HepG2 (cell line): ENCODE measurements around the gene AQP9. TPM values are rescaled to one million over a fixed set of nuclear protein-coding genes. Genes with fewer than 3 reads are reported as not detected.

Source experiments
- ATAC-seq: fragments of 200-7000 bp; cut with Tn5 transposase; 3 replicates; pipeline ENCODE4 v1.9.1; 2020; ENCODE audit warnings: mild to moderate bottlenecking, moderate library complexity
- BruUV-seq: library from RNA; stranded (reverse); fragments of 400-500 nt; replicated peaks from 2 replicates; lab custom pipeline; 2021; lab: Mats Ljungman, UMichigan
- CTCF ChIA-PET: fragments of 300-600 bp; formaldehyde crosslinking; extraction: SDS; loops from one replicate; lab custom pipeline; 2021; ENCODE audit warnings: low total read pairs, inconsistent platforms, low intra/inter-chr PET ratio; lab: Yijun Ruan, JAX
- POLR2A ChIA-PET: fragments of 350-600 bp; sonication (Branson Sonifier 250); formaldehyde crosslinking; loops from one replicate; lab custom pipeline; 2020; ENCODE audit warnings: antibody characterized with exemption, inconsistent platforms; lab: Yijun Ruan, JAX
- DNase-seq: peaks from one replicate; pipeline ENCODE4 v3.0.0-alpha.2; 2015; ENCODE audit warnings: low spot score
- FAIRE-seq: peaks from 3 replicates; lab custom pipeline; 2011; peaks lifted over from hg19 to GRCh38; lab: Jason Lieb, UNC
- H2AFZ ChIP-seq: one replicate; pipeline ENCODE4 v1.6.1; 2011; ENCODE audit warnings: low read length, inconsistent platforms
- H3K27ac ChIP-seq: fragments of 300-600 bp; 3 replicates; pipeline ENCODE4 v1.8.0; 2011; ENCODE audit warnings: mixed run types, mild to moderate bottlenecking, mixed read lengths, low read length, inconsistent platforms; ENCODE audit not compliant: insufficient read depth; ENCODE audit errors: extremely low read length
- H3K27me3 ChIP-seq, 2 experiments: fragments of 200-600 bp in 1 of 2; 2 replicates in 1 of 2; 3 replicates in 1 of 2; pipeline versions ENCODE4 v1.6.0 to v1.8.0; 2011; ENCODE audit warnings: low read length in 2 of 2, mild to moderate bottlenecking in 2 of 2, moderate library complexity in 2 of 2, inconsistent platforms in 1 of 2; ENCODE audit not compliant: insufficient read depth in 2 of 2, control insufficient read depth in 1 of 2
- H3K36me3 ChIP-seq, 2 experiments: fragments of 200-600 bp in 1 of 2; replicated peaks in 1 of 2; 2 replicates in 1 of 2; 3 replicates in 1 of 2; pipeline versions ENCODE4 v1.5.1 to v1.8.0; 2011; ENCODE audit warnings: low read length in 2 of 2, inconsistent platforms in 1 of 2; ENCODE audit not compliant: insufficient read depth in 2 of 2, control insufficient read depth in 1 of 2
- H3K4me1 ChIP-seq: 2 replicates; pipeline ENCODE4 v1.5.1; 2012; ENCODE audit warnings: low read length, inconsistent platforms; ENCODE audit not compliant: insufficient read depth
- H3K4me2 ChIP-seq: 2 replicates; pipeline ENCODE4 v1.6.0; 2011; ENCODE audit warnings: low read depth, low read length, inconsistent platforms
- H3K4me3 ChIP-seq, 3 experiments: fragments of 200-600 bp in 1 of 3; sonication (generic), shearing (Covaris generic) in 1 of 3; replicated peaks in 1 of 3; 2 replicates each; pipeline ENCODE4 v1.5.1; 2011 to 2016; ENCODE audit warnings: low read length in 3 of 3, inconsistent platforms in 2 of 3, low read depth in 2 of 3, mild to moderate bottlenecking in 2 of 3, control low read depth in 1 of 3, mixed read lengths in 1 of 3; ENCODE audit not compliant: insufficient read depth in 1 of 3
- H3K79me2 ChIP-seq: one replicate; pipeline ENCODE4 v1.6.1; 2011; ENCODE audit warnings: low read length, inconsistent platforms; ENCODE audit not compliant: insufficient read depth
- H3K9ac ChIP-seq: 2 replicates; pipeline ENCODE4 v1.6.0; 2011; ENCODE audit warnings: mild to moderate bottlenecking, low read depth, low read length, inconsistent platforms; ENCODE audit not compliant: insufficient read depth
- H3K9me3 ChIP-seq: 2 replicates; pipeline ENCODE4 v1.5.1; 2012; ENCODE audit warnings: mild to moderate bottlenecking, low read length
- H4K20me1 ChIP-seq: 2 replicates; pipeline ENCODE4 v1.6.0; 2011; ENCODE audit warnings: inconsistent platforms, mild to moderate bottlenecking, low read length, moderate library complexity; ENCODE audit not compliant: insufficient read depth
- CREBL2 ChIP-seq: sonication (generic); formaldehyde crosslinking; IDR thresholded peaks from 2 replicates; pipeline ENCODE4 v1.8.1; 2023; ENCODE audit warnings: missing genetic modification reagents, mild to moderate bottlenecking, borderline replicate concordance
- DNMT1 ChIP-seq: sonication (generic); formaldehyde crosslinking; IDR thresholded peaks from 2 replicates; pipeline ENCODE4 v1.5.1; 2020; ENCODE audit warnings: mild to moderate bottlenecking, missing genetic modification reagents
- ELK4 ChIP-seq: sonication (generic); formaldehyde crosslinking; IDR thresholded peaks from 2 replicates; pipeline ENCODE4 v1.9.0; 2021; ENCODE audit warnings: missing genetic modification reagents, borderline replicate concordance
- TEAD2 ChIP-seq: sonication (generic); formaldehyde crosslinking; IDR thresholded peaks from 2 replicates; pipeline ENCODE4 v1.9.0; 2021; ENCODE audit warnings: missing genetic modification reagents
- ZBTB21 ChIP-seq: sonication (generic); formaldehyde crosslinking; IDR thresholded peaks from 2 replicates; pipeline ENCODE4 v1.4.0; 2020; ENCODE audit warnings: missing genetic modification reagents
- ZNF274 ChIP-seq: sonication (generic); formaldehyde crosslinking; IDR thresholded peaks from 2 replicates; pipeline ENCODE4 v1.5.1; 2020; ENCODE audit warnings: mild to moderate bottlenecking, missing genetic modification reagents
- ZNF546 ChIP-seq: sonication (generic); formaldehyde crosslinking; conservative IDR thresholded peaks from 2 replicates; pipeline ENCODE4 v1.8.1; 2023; ENCODE audit warnings: mild to moderate bottlenecking, missing genetic modification reagents
- ZNF639 ChIP-seq: conservative IDR thresholded peaks from 2 replicates; pipeline ENCODE4 v1.6.1; 2018; ENCODE audit warnings: missing genetic modification reagents
- WGBS: methylation state at CpG from one replicate; pipeline ENCODE4 v1.1.6; 2017; ENCODE audit warnings: low lambda C conversion rate; 5-methylcytosine and 5-hydroxymethylcytosine counted together
- in situ Hi-C: cut with HindIII; loops from 2 replicates; pipeline ENCODE4 v1.10.0; 2017; ENCODE audit warnings: low pct_unique_long_range_greater_than_20kb; ENCODE audit not compliant: extremely low pct_ligation_motif_present
- intact Hi-C: fragments of 100-400 bp; cut with micrococcal nuclease; formaldehyde crosslinking; loops from one replicate; pipeline ENCODE4 v1.10.0; 2022; ENCODE audit not compliant: unreplicated experiment
- polyA plus RNA-seq, 8 experiments: library from polyadenylated mRNA; depleted of rRNA in 3 of 8; stranded (reverse) in 7 of 8; unstranded in 1 of 8; fragments of >200 nt; fragmentation: Illumina TruSeq in 4 of 8; extraction: Trizol in 4 of 8; gene quantifications; 2 replicates each; pipeline versions ENCODE4 v1.2.1 to v1.2.3, GENCODE V29; 2011 to 2016; ENCODE audit warnings: low read depth in 4 of 8, missing spikeins in 1 of 8, mixed read lengths in 1 of 8; ENCODE audit not compliant: insufficient read depth in 1 of 8
- total RNA-seq, 5 experiments: library from RNA; depleted of rRNA; stranded (reverse); fragments of >200 nt; fragmentation: Illumina TruSeq; extraction: Trizol; gene quantifications; 2 replicates each; pipeline ENCODE4 v1.2.3, GENCODE V29; 2016; ENCODE audit warnings: low read depth in 1 of 5

The AQP9 gene
- total and polyA plus RNA-seq, 2 of the 13 experiments (the other 11 are each of a cell fraction or from before 2014, with no cell fraction given) = not detected

- Histone ChIP-seq H3K4me2 (no peak overlapping the region), H3K27me3 (no peaks in the 10 kb centered on the region), H3K4me1 (no peaks in the 10 kb centered on the region), H4K20me1 (no peaks in the 10 kb centered on the region), H3K4me3 (no peak overlapping the region), H3K79me2 (no peaks in the 10 kb centered on the region), H3K27ac (no peak overlapping the region), H3K9ac (no peak overlapping the region), H2AFZ (no peak overlapping the region), H3K9me3 (no peaks in the 10 kb centered on the region), H3K36me3 (no peaks in the 10 kb centered on the region)
- POLR2A ChIA-PET = no interaction called here
- no peak for TF ChIP-seq ZBTB21 (CRISPR knock-in tag)
- no peak for TF ChIP-seq CREBL2
- TF ChIP-seq ZNF639 (CRISPR knock-in tag) = no peak
- no peak for TF ChIP-seq DNMT1 (CRISPR knock-in tag)
- no peak for TF ChIP-seq TEAD2
- no peak for TF ChIP-seq ZNF274 (CRISPR knock-in tag)
- no peak for TF ChIP-seq ELK4 (CRISPR knock-in tag)
- TF ChIP-seq ZNF546 (CRISPR knock-in tag) = no peak
- CTCF ChIA-PET = no interaction called here
- BruUV-seq = no TSS peak
- ATAC-seq (no peak), FAIRE-seq (no peak), DNase-seq (no peak)
- 19% methylated on average over 4 of the region's 4 CpGs for WGBS
- intact Hi-C loops (no loop called here), in situ Hi-C loops (no loop called here)
These were observed 65.4 kb downstream of the AQP9 start for GRCh38 chr15:58203537-58203936.
